HepG2 (cell line): ENCODE measurements around the gene PIP4K2B. TPM values are rescaled to one million over a fixed set of nuclear protein-coding genes. Genes with fewer than 3 reads are reported as not detected.
A peak's percentile ranks its signal among the peaks of the same experiment; 100 is the strongest.

Source experiments
- DMAP1 ChIP-seq: IDR thresholded peaks from 2 replicates; pipeline ENCODE4 v1.6.1; 2016
- ETV5 ChIP-seq: IDR thresholded peaks from 2 replicates; pipeline ENCODE4 v1.6.1; 2018; ENCODE audit warnings: missing biosample characterization, missing genetic modification reagents, inconsistent platforms, borderline replicate concordance
- FOSL1 ChIP-seq: sonication (generic); formaldehyde crosslinking; IDR thresholded peaks from 2 replicates; pipeline ENCODE4 v1.9.0; 2021; ENCODE audit warnings: missing genetic modification reagents, borderline replicate concordance
- GPBP1L1 ChIP-seq: sonication (generic); formaldehyde crosslinking; IDR thresholded peaks from 2 replicates; pipeline ENCODE4 v1.5.0; 2020; ENCODE audit warnings: mild to moderate bottlenecking, missing genetic modification reagents
- HNF1B ChIP-seq: sonication (generic); formaldehyde crosslinking; IDR thresholded peaks from 2 replicates; pipeline ENCODE4 v1.5.1; 2020; ENCODE audit warnings: mild to moderate bottlenecking, moderate library complexity, missing genetic modification reagents
- MAX ChIP-seq: IDR thresholded peaks from 2 replicates; pipeline ENCODE4 v1.6.1; 2012; ENCODE audit warnings: inconsistent platforms
- PHB2 ChIP-seq: fragments of 450-650 bp; IDR thresholded peaks from 2 replicates; pipeline ENCODE4 v1.6.1; 2018; ENCODE audit not compliant: partially characterized antibody
- REXO4 ChIP-seq: sonication (generic); formaldehyde crosslinking; IDR thresholded peaks from 2 replicates; pipeline ENCODE4 v1.8.0; 2022; ENCODE audit warnings: missing genetic modification reagents, mild to moderate bottlenecking, borderline replicate concordance
- SIN3A ChIP-seq: IDR thresholded peaks from 2 replicates; pipeline ENCODE4 v1.6.1; 2011; ENCODE audit warnings: low read depth, mild to moderate bottlenecking, control low read depth, low read length, borderline replicate concordance
- STAT5B ChIP-seq: sonication (generic); formaldehyde crosslinking; IDR thresholded peaks from 2 replicates; pipeline ENCODE4 v1.4.0; 2020; ENCODE audit warnings: missing genetic modification reagents
- TFDP1 ChIP-seq: IDR thresholded peaks from 2 replicates; pipeline ENCODE4 v1.6.1; 2016; ENCODE audit warnings: missing compliant biosample characterization, missing genetic modification reagents, borderline replicate concordance
- THAP11 ChIP-seq: IDR thresholded peaks from 2 replicates; pipeline ENCODE4 v1.6.1; 2016; ENCODE audit warnings: missing biosample characterization, missing genetic modification reagents
- ZBTB34 ChIP-seq: sonication (generic); formaldehyde crosslinking; IDR thresholded peaks from 2 replicates; pipeline ENCODE4 v1.8.0; 2022; ENCODE audit warnings: mild to moderate bottlenecking, missing genetic modification reagents
- ZNF12 ChIP-seq: sonication (generic); formaldehyde crosslinking; IDR thresholded peaks from 2 replicates; pipeline ENCODE4 v1.5.0; 2020; ENCODE audit warnings: missing genetic modification reagents
- ZNF441 ChIP-seq: sonication (generic); formaldehyde crosslinking; IDR thresholded peaks from 2 replicates; pipeline ENCODE4 v1.7.0; 2021; ENCODE audit warnings: missing genetic modification reagents, borderline replicate concordance
- ZNF446 ChIP-seq: sonication (generic); formaldehyde crosslinking; IDR thresholded peaks from 2 replicates; pipeline ENCODE4 v1.5.0; 2020; ENCODE audit warnings: mild to moderate bottlenecking, missing genetic modification reagents
- ZNF569 ChIP-seq: sonication (generic); formaldehyde crosslinking; IDR thresholded peaks from 2 replicates; pipeline ENCODE4 v1.5.0; 2020; ENCODE audit warnings: mild to moderate bottlenecking, missing genetic modification reagents, moderate library complexity, borderline replicate concordance
- ZNF614 ChIP-seq: IDR thresholded peaks from 2 replicates; pipeline ENCODE4 v1.6.1; 2018; ENCODE audit warnings: missing biosample characterization, missing genetic modification reagents, inconsistent platforms, borderline replicate concordance
- ZNF687 ChIP-seq: sonication (generic); formaldehyde crosslinking; IDR thresholded peaks from 2 replicates; pipeline ENCODE4 v1.5.1; 2020; ENCODE audit warnings: mild to moderate bottlenecking, missing genetic modification reagents, moderate library complexity
- ZNF724P ChIP-seq: sonication (generic); formaldehyde crosslinking; IDR thresholded peaks from 2 replicates; pipeline ENCODE4 v1.8.0; 2022; ENCODE audit warnings: missing genetic modification reagents, borderline replicate concordance
- ZNF740 ChIP-seq: sonication (generic); formaldehyde crosslinking; IDR thresholded peaks from 2 replicates; pipeline ENCODE4 v1.4.0; 2020; ENCODE audit warnings: missing genetic modification reagents
- polyA plus RNA-seq, 8 experiments: library from polyadenylated mRNA; depleted of rRNA in 3 of 8; stranded (reverse) in 7 of 8; unstranded in 1 of 8; fragments of >200 nt; fragmentation: Illumina TruSeq in 4 of 8; extraction: Trizol in 4 of 8; gene quantifications; 2 replicates each; pipeline versions ENCODE4 v1.2.1 to v1.2.3, GENCODE V29; 2011 to 2016; ENCODE audit warnings: low read depth in 4 of 8, missing spikeins in 1 of 8, mixed read lengths in 1 of 8; ENCODE audit not compliant: insufficient read depth in 1 of 8
- total RNA-seq, 5 experiments: library from RNA; depleted of rRNA; stranded (reverse); fragments of >200 nt; fragmentation: Illumina TruSeq; extraction: Trizol; gene quantifications; 2 replicates each; pipeline ENCODE4 v1.2.3, GENCODE V29; 2016; ENCODE audit warnings: low read depth in 1 of 5

PIP4K2B gene
- total and polyA plus RNA-seq, 2 of the 13 experiments (the other 11 are each of a cell fraction or from before 2014, with no cell fraction given), result 20.4 to 54.0 TPM

GRCh38 chr17:38745545-38745944 lies 53.8 kb downstream of the PIP4K2B start (continued):
- TF ChIP-seq ZNF687 (CRISPR knock-in tag), result peak; percentile 71
- no peak for TF ChIP-seq REXO4
- no peak for TF ChIP-seq ZNF569 (CRISPR knock-in tag)
- TF ChIP-seq SIN3A, result peak; percentile 34; the same call in 1 of the 2 replicates
- TF ChIP-seq DMAP1 (CRISPR knock-in tag), result no peak
- TF ChIP-seq ZBTB34 (CRISPR knock-in tag), result no peak
- no peak for TF ChIP-seq ZNF614 (CRISPR knock-in tag)
- no peak for TF ChIP-seq ZNF724P (CRISPR knock-in tag)
- no peak for TF ChIP-seq STAT5B (CRISPR knock-in tag)
- no peak for TF ChIP-seq ZNF12 (CRISPR knock-in tag)
- TF ChIP-seq THAP11 (CRISPR knock-in tag), result no peak
- no peak for TF ChIP-seq HNF1B
- no peak; the same call in 1 of the 2 replicates for TF ChIP-seq MAX
- TF ChIP-seq GPBP1L1 (CRISPR knock-in tag), result no peak
- TF ChIP-seq ZNF740 (CRISPR knock-in tag), result 0 out of 2 replicates have a peak, but pooled peaks have one; percentile 18
- no peak for TF ChIP-seq PHB2
- peak; percentile 16; the same call in 1 of the 2 replicates for TF ChIP-seq ZNF441 (CRISPR knock-in tag)
- no peak for TF ChIP-seq FOSL1 (CRISPR knock-in tag)
- TF ChIP-seq ETV5 (CRISPR knock-in tag), result no peak
- peak; percentile 51; the same call in 1 of the 2 replicates for TF ChIP-seq TFDP1 (CRISPR knock-in tag)
- no peak for TF ChIP-seq ZNF446 (CRISPR knock-in tag)
